Calu3 (cell line): ENCODE measurements around the gene BRSK2. TPM values are rescaled to one million over a fixed set of nuclear protein-coding genes. Genes with fewer than 3 reads are reported as not detected.

Experiments used
- BruUV-seq: library from RNA; stranded (reverse); fragments of 400-500 nt; replicated peaks from 2 replicates; lab custom pipeline; 2021; lab: Mats Ljungman, UMichigan
- CTCF ChIA-PET: fragments of 300-600 bp; sonication (Branson Sonifier 250); formaldehyde crosslinking; loops from one replicate; lab custom pipeline; 2022; ENCODE audit warnings: antibody characterized with exemption; lab: Charles Lee
- DNase-seq: peaks from one replicate; pipeline ENCODE4 v3.0.0; 2022
- H3K27ac Mint-ChIP-seq: one replicate; pipeline ENCODE4 v1.8.0; 2022; ENCODE audit warnings: mixed read lengths; ENCODE audit not compliant: unreplicated experiment
- H3K27me3 Mint-ChIP-seq: one replicate; pipeline ENCODE4 v1.8.0; 2022; ENCODE audit warnings: mixed read lengths; ENCODE audit not compliant: unreplicated experiment
- H3K36me3 Mint-ChIP-seq: one replicate; pipeline ENCODE4 v1.8.0; 2022; ENCODE audit warnings: mild to moderate bottlenecking, moderate library complexity, mixed read lengths; ENCODE audit not compliant: insufficient read depth, unreplicated experiment
- H3K4me1 Mint-ChIP-seq: one replicate; pipeline ENCODE4 v1.8.0; 2022; ENCODE audit warnings: mild to moderate bottlenecking, low read depth, mixed read lengths; ENCODE audit not compliant: unreplicated experiment
- H3K4me3 Mint-ChIP-seq: one replicate; pipeline ENCODE4 v1.8.0; 2022; ENCODE audit warnings: mild to moderate bottlenecking, low read depth, moderate library complexity, mixed read lengths; ENCODE audit not compliant: unreplicated experiment
- H3K9me3 Mint-ChIP-seq: one replicate; pipeline ENCODE4 v1.8.0; 2022; ENCODE audit warnings: low read depth, mixed read lengths; ENCODE audit not compliant: unreplicated experiment
- intact Hi-C: fragments of 100-400 bp; cut with micrococcal nuclease; formaldehyde crosslinking; loops from one replicate; pipeline ENCODE4 v1.10.0; 2022; ENCODE audit not compliant: unreplicated experiment
- total RNA-seq: library from RNA; stranded (reverse); gene quantifications from 2 replicates; pipeline ENCODE4 v1.2.3, GENCODE V29; 2022
- TF ChIP-seq, protein P1 (sequence below): fragments of 200-600 bp; IDR thresholded peaks from one replicate; pipeline ENCODE4 v1.8.0; 2022; ENCODE audit warnings: antibody characterized with exemption; ENCODE audit not compliant: unreplicated experiment

BRSK2 gene
- total RNA-seq, 1 experiment from 2014 or later, result 2.6 TPM

DNA sequence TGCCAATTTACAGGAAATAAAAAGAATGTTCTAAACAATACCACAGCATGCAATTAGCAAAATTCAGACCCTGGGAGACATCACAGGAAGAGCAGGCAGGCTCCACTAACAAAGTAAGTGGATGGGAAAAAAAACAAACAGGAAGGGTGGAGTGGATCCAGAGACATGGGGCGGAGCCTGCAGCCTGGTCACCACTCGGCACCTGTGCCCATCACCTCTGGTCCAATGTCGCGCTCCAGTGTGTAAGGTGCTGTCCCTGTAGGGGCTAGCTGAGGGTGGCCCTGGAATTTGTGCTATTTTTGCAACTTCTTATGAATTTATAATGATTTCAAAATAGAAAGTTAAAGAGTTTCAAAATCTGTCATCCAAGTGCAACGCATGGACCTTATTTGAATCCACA is 107.9 kb downstream of the BRSK2 start:
- H3K36me3 Mint-ChIP-seq, result no peaks in the 10 kb centered on the region
- no TSS peak for BruUV-seq
- H3K9me3 Mint-ChIP-seq, result peaks cover 7% of the 10 kb centered on the region
- CTCF ChIA-PET, result no interaction called here
- TF ChIP-seq, protein P1, sequence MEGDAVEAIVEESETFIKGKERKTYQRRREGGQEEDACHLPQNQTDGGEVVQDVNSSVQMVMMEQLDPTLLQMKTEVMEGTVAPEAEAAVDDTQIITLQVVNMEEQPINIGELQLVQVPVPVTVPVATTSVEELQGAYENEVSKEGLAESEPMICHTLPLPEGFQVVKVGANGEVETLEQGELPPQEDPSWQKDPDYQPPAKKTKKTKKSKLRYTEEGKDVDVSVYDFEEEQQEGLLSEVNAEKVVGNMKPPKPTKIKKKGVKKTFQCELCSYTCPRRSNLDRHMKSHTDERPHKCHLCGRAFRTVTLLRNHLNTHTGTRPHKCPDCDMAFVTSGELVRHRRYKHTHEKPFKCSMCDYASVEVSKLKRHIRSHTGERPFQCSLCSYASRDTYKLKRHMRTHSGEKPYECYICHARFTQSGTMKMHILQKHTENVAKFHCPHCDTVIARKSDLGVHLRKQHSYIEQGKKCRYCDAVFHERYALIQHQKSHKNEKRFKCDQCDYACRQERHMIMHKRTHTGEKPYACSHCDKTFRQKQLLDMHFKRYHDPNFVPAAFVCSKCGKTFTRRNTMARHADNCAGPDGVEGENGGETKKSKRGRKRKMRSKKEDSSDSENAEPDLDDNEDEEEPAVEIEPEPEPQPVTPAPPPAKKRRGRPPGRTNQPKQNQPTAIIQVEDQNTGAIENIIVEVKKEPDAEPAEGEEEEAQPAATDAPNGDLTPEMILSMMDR, result no peak
- peaks cover 28% of the 10 kb centered on the region for H3K4me1 Mint-ChIP-seq
- H3K27ac Mint-ChIP-seq, result no peak overlapping the region
- intact Hi-C loops, result no loop called here
- no peaks in the 10 kb centered on the region for H3K27me3 Mint-ChIP-seq
- H3K4me3 Mint-ChIP-seq, result no peak overlapping the region
- no peak for DNase-seq

DNA sequence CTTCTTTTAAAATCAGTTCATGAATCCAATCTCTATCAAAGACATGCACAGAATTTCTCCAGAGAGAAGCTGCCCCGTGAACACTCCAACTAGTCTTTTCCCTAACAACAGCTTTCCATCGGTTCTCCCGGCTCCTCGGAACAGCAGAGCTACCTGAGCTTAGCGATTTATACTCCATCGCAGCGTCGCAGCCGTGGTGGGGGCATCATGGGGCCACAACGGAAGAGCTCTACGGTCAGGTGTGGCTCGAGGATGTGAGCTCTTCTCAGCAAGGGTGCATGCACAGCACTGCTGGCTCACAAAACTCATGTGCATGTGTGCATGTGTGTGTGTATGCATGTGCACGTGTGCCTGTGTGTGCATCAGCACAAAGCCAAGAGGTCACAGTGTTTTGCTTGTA is 108.5 kb downstream of the BRSK2 start:
- H3K4me3 Mint-ChIP-seq, result no peak overlapping the region
- no peaks in the 10 kb centered on the region for H3K27me3 Mint-ChIP-seq
- H3K36me3 Mint-ChIP-seq, result no peaks in the 10 kb centered on the region
- H3K4me1 Mint-ChIP-seq, result peaks cover 28% of the 10 kb centered on the region
- TF ChIP-seq, protein P1, result no peak
- DNase-seq, result no peak
- CTCF ChIA-PET, result no interaction called here
- H3K27ac Mint-ChIP-seq, result no peak overlapping the region
- intact Hi-C loops, result no loop called here
- peaks cover 7% of the 10 kb centered on the region for H3K9me3 Mint-ChIP-seq
- no TSS peak for BruUV-seq

DNA sequence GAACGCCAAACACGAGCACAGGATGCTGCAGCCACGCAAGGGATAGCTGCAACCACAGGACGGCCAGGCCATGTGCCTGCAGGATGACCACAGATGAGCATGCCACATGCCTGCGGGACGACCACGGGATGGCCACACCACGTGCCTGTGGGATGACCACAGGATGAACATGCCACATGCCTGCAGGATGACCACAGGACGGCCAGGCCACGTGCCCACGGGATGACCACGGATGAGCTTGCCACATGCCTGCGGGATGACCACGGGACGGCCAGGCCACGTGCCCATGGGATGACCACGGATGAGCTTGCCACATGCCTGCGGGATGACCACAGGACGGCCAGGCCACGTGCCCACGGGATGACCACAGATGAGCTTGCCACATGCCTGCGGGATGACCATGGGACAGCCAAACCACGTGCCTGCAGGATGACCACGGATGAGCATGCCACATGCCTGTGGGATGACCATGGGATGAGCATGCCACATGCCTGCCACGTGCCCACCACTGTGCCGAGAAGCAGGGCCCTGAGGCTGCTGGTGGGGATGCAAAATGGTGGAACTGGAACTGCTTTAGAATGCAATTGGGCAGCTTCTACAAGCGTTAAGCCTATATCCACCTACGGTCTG is 109.6 kb downstream of the BRSK2 start:
- Mint-ChIP-seq H3K9me3 (peaks cover 7% of the 10 kb centered on the region), H3K27ac (no peak overlapping the region), H3K27me3 (no peaks in the 10 kb centered on the region), H3K36me3 (no peaks in the 10 kb centered on the region), H3K4me1 (peaks cover 19% of the 10 kb centered on the region), H3K4me3 (no peak overlapping the region)
- intact Hi-C loops, result no loop called here
- CTCF ChIA-PET, result no interaction called here
- BruUV-seq, result no TSS peak
- no peak for DNase-seq
- TF ChIP-seq, protein P1, result no peak

DNA sequence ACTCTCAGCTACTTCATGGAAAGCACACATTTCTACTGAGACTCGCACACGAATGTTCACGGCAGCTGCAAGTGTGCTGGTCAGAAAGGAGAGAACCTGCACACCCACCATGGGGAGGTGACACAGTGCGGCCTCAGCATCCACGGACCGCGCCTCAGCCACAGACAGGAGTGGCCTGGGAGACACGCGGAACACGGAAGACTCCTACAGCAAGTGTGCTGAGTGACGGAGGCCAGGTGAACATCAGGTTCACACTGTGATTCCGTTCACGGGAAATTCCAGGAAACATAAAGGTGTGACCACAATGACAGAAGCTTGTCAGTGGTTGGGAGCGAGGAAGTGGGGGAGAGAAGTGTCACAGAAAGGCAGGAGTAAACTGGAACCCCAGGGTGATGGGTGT is 110.2 kb downstream of the BRSK2 start:
- peaks cover 7% of the 10 kb centered on the region for H3K9me3 Mint-ChIP-seq
- intact Hi-C loops, result no loop called here
- H3K4me1 Mint-ChIP-seq, result peaks cover 19% of the 10 kb centered on the region
- H3K27ac Mint-ChIP-seq, result no peak overlapping the region
- no peak overlapping the region for H3K4me3 Mint-ChIP-seq
- no peaks in the 10 kb centered on the region for H3K27me3 Mint-ChIP-seq
- CTCF ChIA-PET, result no interaction called here
- BruUV-seq, result no TSS peak
- DNase-seq, result no peak
- H3K36me3 Mint-ChIP-seq, result no peaks in the 10 kb centered on the region
- TF ChIP-seq, protein P1, result no peak
